HG03439 (cell line): ENCODE measurements around the gene MID1.
A peak's percentile ranks its signal among the peaks of the same experiment; 100 is the strongest.

ENCODE experiments used
- ATAC-seq: cut with Tn5 transposase; IDR thresholded peaks from one replicate; pipeline ENCODE4 v1.9.1; 2021; ENCODE audit warnings: mild to moderate bottlenecking, moderate library complexity; ENCODE audit not compliant: unreplicated experiment

Gene MID1

GRCh38 chrX:10502961-10503360 is 117.4 kb downstream of the MID1 start:
- no peak for ATAC-seq

- ATAC-seq, result no peak
These were observed 118.8 kb downstream of the MID1 start for GRCh38 chrX:10501611-10502010.

GRCh38 chrX:10496345-10496965 is 123.9 kb downstream of the MID1 start:
- ATAC-seq, result no peak

GRCh38 chrX:10495677-10496076 is 124.7 kb downstream of the MID1 start:
- ATAC-seq, result no peak

- no peak for ATAC-seq
These were observed 128.1 kb downstream of the MID1 start for GRCh38 chrX:10492250-10492649.

- no peak for ATAC-seq
These were observed 134.0 kb downstream of the MID1 start for GRCh38 chrX:10486373-10486772.

GRCh38 chrX:10485326-10485725 is 135.1 kb downstream of the MID1 start:
- ATAC-seq, result no peak

GRCh38 chrX:10484683-10485247 is 135.6 kb downstream of the MID1 start:
- ATAC-seq, result no peak

- ATAC-seq, result no peak
These were observed 137.1 kb downstream of the MID1 start for GRCh38 chrX:10483191-10483831.

GRCh38 chrX:10482708-10483107 is 137.7 kb downstream of the MID1 start:
- no peak for ATAC-seq

- peak; percentile 92 for ATAC-seq
These were observed 138.1 kb downstream of the MID1 start for GRCh38 chrX:10482261-10482660.

- no peak for ATAC-seq
These were observed 139.5 kb downstream of the MID1 start for GRCh38 chrX:10480861-10481260.

- no peak for ATAC-seq
These were observed 140.9 kb downstream of the MID1 start for GRCh38 chrX:10479508-10479907.

- ATAC-seq, result no peak
These were observed 142.9 kb downstream of the MID1 start for GRCh38 chrX:10477525-10477924.

- no peak for ATAC-seq
These were observed 145.3 kb downstream of the MID1 start for GRCh38 chrX:10474913-10475568.

GRCh38 chrX:10474510-10474909 is 145.9 kb downstream of the MID1 start:
- no peak for ATAC-seq

GRCh38 chrX:10471418-10471817 is 149.0 kb downstream of the MID1 start:
- no peak for ATAC-seq

- ATAC-seq, result no peak
These were observed 150.4 kb downstream of the MID1 start for GRCh38 chrX:10470009-10470408.

GRCh38 chrX:10467793-10468192 is 152.6 kb downstream of the MID1 start:
- no peak for ATAC-seq

- ATAC-seq, result no peak
These were observed 155.1 kb downstream of the MID1 start for GRCh38 chrX:10465254-10465653.

GRCh38 chrX:10457092-10457491 is 163.3 kb downstream of the MID1 start:
- ATAC-seq, result no peak

- ATAC-seq, result no peak
These were observed 166.4 kb downstream of the MID1 start for GRCh38 chrX:10453945-10454344.
